NCI-H187 (cell line): ENCODE results near the gene CYP39A1.

ENCODE experiments used
- DNase-seq, 2 experiments: peaks; one replicate each; lab custom pipeline; 2025; lab: John Stamatoyannopoulos, UW

The CYP39A1 gene

GRCh38 chr6:46590765-46591164, 61.9 kb downstream of the CYP39A1 start:
- DNase-seq: no peak

GRCh38 chr6:46586906-46587305, 65.7 kb downstream of the CYP39A1 start:
- DNase-seq: no peak

GRCh38 chr6:46584586-46584985, 68.0 kb downstream of the CYP39A1 start:
- no peak for DNase-seq

- no peak for DNase-seq
These were observed 68.9 kb downstream of the CYP39A1 start for GRCh38 chr6:46583721-46584120.

GRCh38 chr6:46583081-46583480, 69.5 kb downstream of the CYP39A1 start:
- DNase-seq: no peak

- DNase-seq: no peak
These were observed 71.0 kb downstream of the CYP39A1 start for GRCh38 chr6:46581459-46582177.

GRCh38 chr6:46575530-46575929, 77.1 kb downstream of the CYP39A1 start:
- DNase-seq: no peak

GRCh38 chr6:46573140-46573539, 79.5 kb downstream of the CYP39A1 start:
- no peak for DNase-seq

GRCh38 chr6:46565531-46565930, 87.1 kb downstream of the CYP39A1 start:
- no peak for DNase-seq

- DNase-seq: no peak
These were observed 88.7 kb downstream of the CYP39A1 start for GRCh38 chr6:46563924-46564323.

GRCh38 chr6:46556053-46556452, 96.6 kb downstream of the CYP39A1 start:
- DNase-seq: no peak

- no peak for DNase-seq
These were observed 97.5 kb downstream of the CYP39A1 start for GRCh38 chr6:46555129-46555528.

- DNase-seq: no peak
These were observed 103.5 kb downstream of the CYP39A1 start for GRCh38 chr6:46549155-46549554.

- DNase-seq: no peak
These were observed 111.1 kb downstream of the CYP39A1 start for GRCh38 chr6:46541556-46541955.

- no peak for DNase-seq
These were observed 112.8 kb downstream of the CYP39A1 start for GRCh38 chr6:46539866-46540265.

- no peak for DNase-seq
These were observed 113.7 kb downstream of the CYP39A1 start for GRCh38 chr6:46538800-46539480.

- no peak for DNase-seq
These were observed 121.7 kb downstream of the CYP39A1 start for GRCh38 chr6:46530896-46531295.

GRCh38 chr6:46528961-46529750, 123.5 kb downstream of the CYP39A1 start:
- no peak for DNase-seq

GRCh38 chr6:46526607-46527006, 126.0 kb downstream of the CYP39A1 start:
- DNase-seq: no peak

- no peak for DNase-seq
These were observed 127.0 kb downstream of the CYP39A1 start for GRCh38 chr6:46525583-46525982.

- DNase-seq: no peak
These were observed 131.1 kb downstream of the CYP39A1 start for GRCh38 chr6:46521464-46521971.

- DNase-seq: no peak
These were observed 135.4 kb downstream of the CYP39A1 start for GRCh38 chr6:46517202-46517601.

- no peak for DNase-seq
These were observed 139.1 kb downstream of the CYP39A1 start for GRCh38 chr6:46513533-46513932.
